Measurements from ENCODE around the gene DNAJC3.
A peak's percentile ranks its signal among the peaks of the same experiment; 100 is the strongest.

Gene DNAJC3

GRCh38 chr13:95698047-95698749 is 21.3 kb downstream of the DNAJC3 start:
- H3K79me2 ChIP-seq: peaks cover 16% of the 10 kb centered on the region
- H3K4me3 ChIP-seq (ENCODE audit: low read depth, low read length): no peak overlapping the region
- H3K4me1 ChIP-seq: peaks cover 2% of the 10 kb centered on the region
- no peaks in the 10 kb centered on the region for H3K9me3 ChIP-seq (ENCODE audit: control insufficient read depth, low read length)
- H2AFZ ChIP-seq: no peak overlapping the region
- H3K27ac ChIP-seq: peak overlapping the region; percentile 24
- no peak for TF ChIP-seq CTCF (IDR thresholded peaks at IDR 0.05)
- H3K9ac ChIP-seq: no peak overlapping the region
- no peaks in the 10 kb centered on the region for H3K27me3 ChIP-seq (ENCODE audit: control insufficient read depth, insufficient read depth, low read length)
- H3K36me3 ChIP-seq (ENCODE audit: control insufficient read depth, insufficient read depth, low read length): no peaks in the 10 kb centered on the region
- no peak overlapping the region for H3K4me2 ChIP-seq (ENCODE audit: low read length)

GRCh38 chr13:95703576-95703975 is 26.6 kb downstream of the DNAJC3 start:
- Histone ChIP-seq H3K27ac (no peak overlapping the region), H3K4me1 (peaks cover 2% of the 10 kb centered on the region), H3K9ac (no peak overlapping the region), H3K4me2 (ENCODE audit: low read length) (no peak overlapping the region), H3K9me3 (ENCODE audit: control insufficient read depth, low read length) (no peaks in the 10 kb centered on the region), H3K4me3 (ENCODE audit: low read depth, low read length) (no peak overlapping the region), H3K27me3 (ENCODE audit: control insufficient read depth, insufficient read depth, low read length) (no peaks in the 10 kb centered on the region), H2AFZ (no peak overlapping the region), H3K79me2 (peaks cover 26% of the 10 kb centered on the region), H3K36me3 (ENCODE audit: control insufficient read depth, insufficient read depth, low read length) (no peaks in the 10 kb centered on the region)
- TF ChIP-seq CTCF (IDR thresholded peaks at IDR 0.05): no peak

GRCh38 chr13:95704510-95704909 is 27.6 kb downstream of the DNAJC3 start:
- H3K4me1 ChIP-seq: no peaks in the 10 kb centered on the region
- no peak overlapping the region for H3K27ac ChIP-seq
- H3K9ac ChIP-seq: no peak overlapping the region
- no peaks in the 10 kb centered on the region for H3K27me3 ChIP-seq (ENCODE audit: control insufficient read depth, insufficient read depth, low read length)
- peaks cover 26% of the 10 kb centered on the region for H3K79me2 ChIP-seq
- H3K9me3 ChIP-seq (ENCODE audit: control insufficient read depth, low read length): no peaks in the 10 kb centered on the region
- no peak for TF ChIP-seq CTCF (IDR thresholded peaks at IDR 0.05)
- no peaks in the 10 kb centered on the region for H3K36me3 ChIP-seq (ENCODE audit: control insufficient read depth, insufficient read depth, low read length)
- no peak overlapping the region for H3K4me3 ChIP-seq (ENCODE audit: low read depth, low read length)
- H3K4me2 ChIP-seq (ENCODE audit: low read length): no peak overlapping the region
- H2AFZ ChIP-seq: no peak overlapping the region

DNA sequence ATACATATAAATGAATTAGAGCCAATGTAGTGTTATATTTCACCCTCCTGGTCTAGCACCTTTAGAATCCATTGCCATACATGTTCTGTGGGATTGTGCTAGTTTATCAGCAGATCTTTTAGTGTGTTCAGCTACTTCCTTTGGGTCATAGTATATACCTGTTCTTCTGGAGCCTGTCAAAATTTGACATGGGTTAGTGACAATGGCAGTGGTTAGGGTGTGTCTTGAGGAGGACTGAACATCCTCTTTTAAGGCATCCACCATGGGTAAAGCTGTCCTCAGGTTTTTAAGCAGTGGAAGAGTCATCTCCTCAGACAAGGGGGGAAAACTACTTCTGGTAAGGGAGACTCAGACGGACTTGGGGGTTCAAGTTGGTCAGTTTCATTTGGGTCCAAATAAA is 29.4 kb downstream of the DNAJC3 start:
- H3K27me3 ChIP-seq (ENCODE audit: control insufficient read depth, insufficient read depth, low read length): no peaks in the 10 kb centered on the region
- H3K36me3 ChIP-seq (ENCODE audit: control insufficient read depth, insufficient read depth, low read length): no peaks in the 10 kb centered on the region
- peaks cover 22% of the 10 kb centered on the region for H3K79me2 ChIP-seq
- H3K9ac ChIP-seq: no peak overlapping the region
- no peaks in the 10 kb centered on the region for H3K9me3 ChIP-seq (ENCODE audit: control insufficient read depth, low read length)
- TF ChIP-seq CTCF (IDR thresholded peaks at IDR 0.05): no peak
- H3K4me3 ChIP-seq (ENCODE audit: low read depth, low read length): no peak overlapping the region
- no peak overlapping the region for H3K27ac ChIP-seq
- H3K4me1 ChIP-seq: no peaks in the 10 kb centered on the region
- no peak overlapping the region for H2AFZ ChIP-seq
- no peak overlapping the region for H3K4me2 ChIP-seq (ENCODE audit: low read length)

DNA sequence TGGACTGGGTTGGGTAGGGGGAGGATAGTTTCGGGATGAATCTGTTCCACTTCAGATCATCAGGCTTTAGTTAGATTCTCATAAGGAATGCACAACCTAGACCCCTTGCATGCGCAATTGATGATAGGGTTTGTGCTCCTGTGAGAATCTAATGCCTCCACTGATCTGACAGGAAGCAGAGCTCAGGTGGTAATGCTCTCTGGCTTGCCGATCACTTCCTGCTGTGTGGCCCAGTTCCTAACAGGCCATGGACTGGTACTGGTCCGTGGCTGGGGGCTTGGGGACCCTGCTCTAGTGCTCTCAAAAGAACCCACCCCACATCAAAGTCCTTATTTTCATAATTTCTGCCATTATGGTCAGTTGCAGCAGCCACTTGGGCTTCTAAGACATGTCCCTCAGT is 30.1 kb downstream of the DNAJC3 start:
- H3K27ac ChIP-seq: no peak overlapping the region
- H3K9me3 ChIP-seq (ENCODE audit: control insufficient read depth, low read length): no peaks in the 10 kb centered on the region
- H3K79me2 ChIP-seq: peaks cover 19% of the 10 kb centered on the region
- no peaks in the 10 kb centered on the region for H3K27me3 ChIP-seq (ENCODE audit: control insufficient read depth, insufficient read depth, low read length)
- TF ChIP-seq CTCF (IDR thresholded peaks at IDR 0.05): no peak
- H3K4me1 ChIP-seq: no peaks in the 10 kb centered on the region
- H3K9ac ChIP-seq: no peak overlapping the region
- H3K36me3 ChIP-seq (ENCODE audit: control insufficient read depth, insufficient read depth, low read length): no peaks in the 10 kb centered on the region
- H3K4me3 ChIP-seq (ENCODE audit: low read depth, low read length): no peak overlapping the region
- no peak overlapping the region for H2AFZ ChIP-seq
- no peak overlapping the region for H3K4me2 ChIP-seq (ENCODE audit: low read length)
